GM19025 (cell line): ENCODE measurements around the gene FADS6.

Source experiments
- ATAC-seq: cut with Tn5 transposase; IDR thresholded peaks from one replicate; pipeline ENCODE4 v1.9.1; 2021; ENCODE audit warnings: mild to moderate bottlenecking, low read depth, moderate library complexity; ENCODE audit not compliant: unreplicated experiment

The FADS6 gene

DNA sequence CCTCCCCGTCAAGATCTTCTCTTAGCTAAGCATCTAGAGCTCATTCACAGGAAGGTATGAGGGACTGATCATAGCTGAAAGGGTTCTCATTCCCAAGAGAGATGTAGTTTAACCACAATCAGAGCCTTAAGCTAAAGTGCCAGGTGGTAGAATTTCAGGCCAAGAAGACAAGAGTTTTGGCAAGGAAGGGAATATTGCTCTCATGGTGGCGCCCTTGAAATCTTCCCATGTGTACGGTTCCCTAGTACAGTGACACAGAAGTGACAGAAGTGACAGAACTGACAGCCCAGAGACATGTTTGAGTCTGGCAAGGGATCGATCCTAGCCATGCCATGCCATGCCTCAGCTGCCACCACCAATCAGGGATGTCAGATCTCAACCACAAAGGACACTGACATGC lies 36.2 kb downstream of the FADS6 start:
- no peak for ATAC-seq

DNA sequence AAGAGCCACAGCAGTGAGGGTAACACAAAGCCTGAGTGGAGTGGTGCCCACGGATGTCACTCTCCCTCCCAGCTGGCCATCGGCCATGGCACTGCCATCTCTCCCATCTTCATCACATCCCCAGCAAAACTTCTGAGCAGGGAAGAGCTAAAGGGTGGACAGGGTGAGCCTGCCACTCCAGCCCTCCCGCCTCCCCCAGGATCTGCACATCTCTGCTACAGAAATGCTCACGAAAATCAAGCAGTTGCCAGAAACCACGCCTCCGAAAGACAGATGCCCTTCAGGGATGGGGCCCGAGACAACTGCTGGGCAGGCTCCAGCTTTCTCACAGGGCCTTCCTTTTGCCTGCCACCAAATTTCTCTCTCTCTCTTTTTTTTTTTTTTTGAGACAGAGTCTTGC lies 37.3 kb downstream of the FADS6 start:
- no peak for ATAC-seq

DNA sequence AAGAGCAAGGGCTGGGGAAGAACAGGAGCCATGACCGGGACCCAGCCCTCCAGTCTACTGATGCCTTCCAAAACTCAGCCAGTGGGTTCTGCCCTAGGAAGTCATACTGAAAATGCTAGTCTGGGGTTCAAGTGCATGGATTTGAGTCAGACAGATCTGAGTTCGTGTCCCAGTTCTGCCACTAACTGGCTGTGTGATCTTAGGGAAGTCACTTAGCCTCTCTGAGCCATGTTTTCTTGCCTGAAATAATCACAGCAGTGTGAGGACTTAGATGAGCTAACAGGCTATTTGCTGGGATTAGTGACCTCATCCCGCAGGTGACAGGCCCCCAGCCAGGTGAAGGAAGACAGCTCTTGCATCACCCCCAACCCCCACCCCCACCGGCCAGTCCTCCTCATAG lies 38.1 kb downstream of the FADS6 start:
- ATAC-seq = no peak

DNA sequence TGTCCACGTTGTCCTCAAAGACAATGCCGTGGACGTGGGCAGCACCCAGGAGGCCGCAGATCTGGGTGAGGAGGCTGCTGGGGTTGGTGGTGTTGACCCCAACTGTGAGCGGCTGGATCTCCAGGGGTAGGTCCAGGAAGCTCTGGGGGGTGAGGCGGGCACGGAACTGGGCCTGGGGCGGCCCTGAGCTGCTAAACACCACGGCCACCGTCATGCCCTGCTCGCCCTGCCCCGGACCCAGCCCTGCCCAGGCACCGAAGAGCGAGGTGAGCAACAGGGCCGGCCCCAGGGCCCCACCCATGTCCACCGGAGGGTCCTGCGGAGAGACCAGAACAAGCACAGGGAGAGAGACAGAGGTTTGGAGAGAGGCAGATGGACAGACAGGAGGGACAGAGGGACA lies 38.6 kb downstream of the FADS6 start:
- no peak for ATAC-seq

DNA sequence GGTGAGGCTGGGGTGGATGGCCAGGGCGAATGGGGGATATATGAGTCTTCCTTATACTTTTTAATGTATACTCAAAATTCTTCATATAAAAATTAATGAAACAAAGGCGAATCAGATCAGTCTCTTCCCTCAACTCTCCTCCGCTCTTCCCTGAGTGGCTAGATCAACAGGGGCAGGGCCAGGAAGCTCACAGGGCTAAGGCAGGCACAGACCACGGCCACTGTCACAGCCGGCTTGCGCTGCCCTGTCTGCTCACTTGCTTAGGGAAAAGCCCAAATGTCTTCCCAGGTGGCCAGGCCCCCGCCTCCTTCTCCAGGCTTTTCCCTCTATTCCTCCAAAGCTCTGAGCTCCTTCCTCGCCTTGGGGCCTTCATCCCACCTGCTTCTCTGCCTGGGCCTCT lies 39.8 kb downstream of the FADS6 start:
- ATAC-seq = no peak

DNA sequence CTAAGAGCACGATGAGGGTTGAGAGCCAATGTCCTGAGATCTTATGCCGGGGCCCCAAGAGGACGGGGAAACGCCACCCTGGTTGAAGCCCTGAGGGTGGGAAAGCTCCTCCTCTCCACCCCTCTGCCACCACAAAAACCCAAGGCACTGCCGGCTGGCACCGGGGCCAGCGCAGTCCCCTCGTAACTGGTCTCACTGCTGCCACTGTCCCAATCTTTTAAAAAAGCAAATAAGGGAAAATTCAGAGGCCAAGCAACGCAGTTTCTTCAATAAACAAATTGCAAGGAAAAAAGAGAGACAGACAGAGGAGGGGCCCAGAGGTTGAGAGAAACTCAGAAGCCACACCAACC lies 40.4 kb downstream of the FADS6 start:
- ATAC-seq = no peak

DNA sequence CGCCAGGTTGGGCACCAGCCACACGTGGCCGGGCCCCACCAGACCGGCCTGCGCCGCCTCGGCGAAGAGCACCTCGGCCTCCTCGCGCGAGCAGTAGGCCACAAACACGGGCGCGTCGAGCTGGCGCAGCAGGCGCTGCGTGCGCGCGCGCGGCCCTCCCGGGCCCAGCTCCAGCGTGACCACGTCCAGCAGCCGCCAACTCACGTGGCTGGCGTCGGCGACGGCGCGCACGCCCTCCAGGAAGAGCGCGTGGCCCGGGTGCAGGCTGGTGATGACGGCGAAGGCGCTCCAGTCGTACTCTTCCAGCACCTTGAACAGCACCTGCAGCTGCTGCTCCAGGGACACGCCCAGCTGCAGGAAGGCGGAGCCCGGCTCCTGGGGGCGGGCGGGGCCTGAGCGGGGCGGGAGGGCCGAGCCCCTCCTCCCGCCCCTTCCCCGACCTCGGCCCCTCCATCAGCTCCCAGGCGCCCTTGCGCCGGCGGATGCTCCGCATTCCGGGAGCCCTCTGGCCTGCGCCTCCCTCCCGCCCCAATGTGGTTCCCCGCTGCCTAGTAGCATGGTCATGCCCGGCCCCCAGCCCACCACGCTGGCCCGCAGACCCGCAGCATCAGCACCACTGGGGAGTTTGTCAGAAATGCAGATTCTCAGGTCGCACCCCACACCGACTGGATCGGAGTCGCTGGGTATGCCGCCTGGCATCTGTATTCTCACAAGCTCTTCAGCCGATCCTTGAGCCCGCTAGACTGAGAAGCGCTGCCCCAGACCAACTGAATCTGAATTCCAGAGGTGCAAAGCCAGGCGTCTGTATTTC lies 41.0 kb downstream of the FADS6 start:
- no peak for ATAC-seq

DNA sequence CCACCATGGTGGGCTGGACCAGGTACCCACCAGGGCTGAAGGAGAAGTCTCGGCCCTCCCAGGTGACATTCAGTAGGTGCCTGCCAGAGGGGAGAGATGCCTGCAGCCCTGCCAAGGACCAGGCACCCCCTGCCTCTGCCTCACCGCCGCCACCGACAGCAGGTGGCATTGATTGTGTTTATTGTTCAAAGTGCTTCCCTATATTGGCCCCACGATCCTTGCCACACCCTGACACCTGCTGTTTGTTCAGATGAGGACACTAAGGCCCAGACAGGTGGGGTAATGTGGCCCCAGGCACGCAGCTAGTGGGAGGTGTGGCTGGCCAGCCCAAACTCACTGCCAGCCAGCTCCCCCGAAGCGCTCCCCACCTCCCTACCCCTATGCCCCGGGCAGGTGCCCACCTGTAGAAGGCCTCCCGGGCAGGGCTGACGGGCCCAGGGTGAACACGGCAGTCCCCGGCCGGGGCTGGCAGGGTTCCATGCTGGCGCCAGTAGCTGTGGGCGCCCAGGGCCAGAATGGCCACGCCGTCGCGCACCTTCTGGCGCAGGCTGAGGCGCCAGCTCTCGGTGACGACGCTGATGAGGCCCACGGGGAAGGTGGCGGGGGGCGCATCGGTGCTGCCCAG lies 41.7 kb downstream of the FADS6 start:
- no peak for ATAC-seq

DNA sequence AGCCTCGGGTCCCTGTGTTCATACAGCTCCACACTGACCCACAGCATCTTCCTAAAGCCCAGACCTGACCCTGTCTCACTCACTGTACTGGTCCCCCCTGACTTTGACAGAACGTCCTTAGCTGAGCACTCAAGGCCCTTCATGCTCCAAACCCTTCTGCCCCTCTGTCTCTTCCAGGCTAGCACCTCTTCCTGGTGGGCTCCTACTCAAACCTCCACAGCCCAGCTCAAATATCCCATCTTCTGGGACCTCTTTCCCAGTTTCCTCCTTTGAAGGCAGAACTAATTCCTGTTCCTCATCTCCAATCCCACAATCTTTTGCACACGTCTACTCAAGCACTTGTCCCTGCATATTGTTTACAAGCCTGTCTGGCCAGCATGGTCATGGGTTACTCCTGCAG lies 42.5 kb downstream of the FADS6 start:
- ATAC-seq = no peak

DNA sequence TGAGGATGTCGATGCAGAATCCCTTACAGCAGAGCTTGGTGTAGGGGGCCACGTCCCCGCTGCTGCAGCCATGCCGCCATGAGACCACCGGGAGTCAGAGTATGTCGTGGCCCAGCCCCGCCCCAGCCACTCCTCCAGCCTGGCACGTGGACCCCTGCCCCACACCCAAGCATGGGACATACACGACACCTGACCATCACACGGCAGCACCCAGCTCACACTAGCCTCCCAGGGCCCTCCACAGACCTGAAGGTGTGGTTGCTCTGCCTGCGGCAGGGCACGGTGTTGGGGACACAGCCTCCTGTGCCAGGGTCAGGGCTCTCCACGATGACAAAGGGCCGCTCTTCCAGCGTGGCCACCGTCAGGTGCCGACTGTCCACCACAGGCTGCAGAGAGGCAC lies 43.1 kb downstream of the FADS6 start:
- no peak for ATAC-seq

DNA sequence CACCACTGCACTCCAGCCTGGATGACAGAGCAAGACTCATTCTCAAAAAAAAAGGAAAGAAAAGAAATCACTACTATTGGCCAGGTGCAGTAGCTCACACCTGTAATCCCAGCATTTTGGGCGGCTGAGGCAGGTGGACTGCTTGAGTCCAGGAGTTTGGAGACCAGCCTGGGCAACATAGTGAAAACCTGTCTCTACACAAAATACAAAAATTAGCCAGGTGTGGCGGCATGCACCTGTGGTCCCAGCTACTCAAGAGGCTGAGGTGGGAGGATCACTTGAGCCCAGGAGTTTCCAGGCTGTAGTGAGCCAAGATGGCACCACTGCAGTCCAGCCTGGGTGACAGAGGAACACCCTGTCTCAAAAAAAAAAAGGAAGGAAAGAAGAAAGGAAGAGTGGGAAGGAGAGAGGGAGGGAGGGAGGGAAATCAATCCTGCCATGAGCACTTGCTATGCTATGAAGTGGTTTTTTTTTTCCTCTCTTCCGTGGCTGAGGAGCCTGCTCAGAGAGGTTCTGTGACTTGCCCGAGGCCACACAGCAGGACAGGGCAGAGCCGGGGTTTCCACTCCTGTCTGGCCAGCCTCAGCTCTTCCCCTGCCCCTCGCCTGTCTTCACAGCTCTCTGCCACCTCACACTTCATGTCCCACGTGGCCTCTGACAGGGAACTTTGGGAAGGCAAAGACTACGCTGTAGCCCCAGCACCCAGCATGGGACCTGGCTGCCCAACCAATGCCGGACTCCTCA lies 44.6 kb downstream of the FADS6 start:
- no peak for ATAC-seq

DNA sequence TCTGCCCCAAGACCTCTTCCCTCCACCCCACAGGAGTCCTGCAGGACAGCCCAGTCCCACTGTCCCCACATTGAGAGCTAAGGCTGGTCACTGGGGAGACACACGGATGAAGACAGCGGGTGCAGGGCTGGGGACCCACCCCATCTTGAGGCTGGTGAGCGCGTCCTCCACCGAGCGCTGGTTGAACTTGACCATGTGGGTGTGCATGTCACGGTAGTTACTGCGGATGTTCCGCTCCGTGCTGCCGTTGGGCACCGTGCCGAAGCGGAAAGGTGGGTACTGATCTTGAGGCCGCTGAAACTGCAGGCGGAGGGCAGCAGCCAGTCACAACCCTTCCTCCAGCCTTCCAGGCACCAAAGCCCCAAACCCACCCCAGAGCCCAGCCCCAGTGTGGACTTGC lies 46.8 kb downstream of the FADS6 start:
- ATAC-seq = no peak

DNA sequence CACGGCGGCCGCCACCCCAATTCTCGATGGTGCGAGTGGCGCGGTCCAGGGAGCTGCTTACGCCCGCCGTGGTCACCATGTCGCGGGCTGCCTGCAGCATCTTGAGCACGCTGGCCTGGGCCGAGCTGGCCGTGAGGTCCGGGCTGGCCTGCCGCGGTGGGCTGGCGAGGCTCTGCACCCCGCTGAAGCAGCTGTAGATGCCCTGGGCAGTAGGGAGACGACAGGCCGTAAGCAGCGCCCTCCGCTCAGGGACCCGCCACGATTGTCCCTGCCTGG lies 50.1 kb downstream of the FADS6 start:
- no peak for ATAC-seq

DNA sequence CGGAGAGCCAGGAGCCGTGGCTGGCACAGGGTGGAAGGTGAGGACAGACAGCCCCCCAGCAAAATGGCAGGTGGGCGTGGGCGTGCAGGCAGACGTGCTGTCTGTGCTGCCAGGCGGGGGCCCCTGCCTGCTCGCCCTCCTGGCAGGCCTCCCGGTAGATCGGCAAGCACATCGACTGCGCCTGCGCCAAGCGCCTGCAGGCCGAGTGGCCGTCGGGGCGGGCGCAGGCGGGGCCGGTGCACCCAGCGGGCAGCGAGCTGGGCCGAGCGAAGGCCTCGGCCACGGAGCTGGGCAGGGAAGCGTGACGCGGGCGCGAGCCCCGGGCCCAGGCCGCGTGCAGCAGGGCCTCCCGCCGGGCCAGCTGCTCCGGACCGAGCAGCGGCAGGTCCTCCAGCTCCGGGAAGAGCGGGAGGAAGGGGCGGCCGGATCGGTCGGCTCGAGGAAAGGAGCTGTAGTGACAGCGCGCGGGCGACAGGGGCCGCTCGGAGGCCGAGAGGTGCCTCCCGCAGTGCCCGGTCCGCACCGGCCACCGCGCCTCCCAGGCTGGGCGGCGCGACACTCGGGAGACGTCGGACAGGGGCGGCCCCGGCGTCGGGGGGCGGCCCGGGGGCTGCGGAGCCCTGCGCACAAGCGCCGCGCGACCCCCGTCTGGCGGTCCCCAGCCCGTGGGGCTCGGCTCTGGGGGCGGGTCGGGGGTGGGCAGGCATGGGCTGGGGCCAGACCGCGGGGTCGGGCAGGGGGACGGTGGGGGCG lies 50.7 kb downstream of the FADS6 start:
- no peak for ATAC-seq

DNA sequence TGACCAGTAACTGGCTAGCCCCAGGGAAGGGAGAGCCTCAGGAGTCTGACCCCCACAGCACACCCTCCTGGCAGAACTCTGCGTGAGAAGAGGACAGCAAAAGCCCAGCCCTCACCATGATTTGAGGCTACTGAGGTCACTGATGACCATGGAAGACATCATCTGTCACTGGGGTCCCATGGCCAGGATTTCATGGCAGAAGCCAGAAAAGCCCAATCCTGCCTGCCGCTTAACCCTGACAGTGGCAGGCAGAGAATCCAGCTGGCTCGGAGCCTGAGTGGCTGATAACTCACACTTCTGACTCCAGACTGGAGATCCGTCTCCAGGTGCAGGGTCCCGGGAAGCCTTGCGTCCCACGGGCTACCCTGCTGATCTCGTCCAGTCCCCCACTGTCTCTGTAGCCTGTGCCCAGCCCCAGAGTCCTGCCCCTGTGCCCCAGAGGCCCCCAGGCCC lies 51.3 kb downstream of the FADS6 start:
- ATAC-seq = no peak

DNA sequence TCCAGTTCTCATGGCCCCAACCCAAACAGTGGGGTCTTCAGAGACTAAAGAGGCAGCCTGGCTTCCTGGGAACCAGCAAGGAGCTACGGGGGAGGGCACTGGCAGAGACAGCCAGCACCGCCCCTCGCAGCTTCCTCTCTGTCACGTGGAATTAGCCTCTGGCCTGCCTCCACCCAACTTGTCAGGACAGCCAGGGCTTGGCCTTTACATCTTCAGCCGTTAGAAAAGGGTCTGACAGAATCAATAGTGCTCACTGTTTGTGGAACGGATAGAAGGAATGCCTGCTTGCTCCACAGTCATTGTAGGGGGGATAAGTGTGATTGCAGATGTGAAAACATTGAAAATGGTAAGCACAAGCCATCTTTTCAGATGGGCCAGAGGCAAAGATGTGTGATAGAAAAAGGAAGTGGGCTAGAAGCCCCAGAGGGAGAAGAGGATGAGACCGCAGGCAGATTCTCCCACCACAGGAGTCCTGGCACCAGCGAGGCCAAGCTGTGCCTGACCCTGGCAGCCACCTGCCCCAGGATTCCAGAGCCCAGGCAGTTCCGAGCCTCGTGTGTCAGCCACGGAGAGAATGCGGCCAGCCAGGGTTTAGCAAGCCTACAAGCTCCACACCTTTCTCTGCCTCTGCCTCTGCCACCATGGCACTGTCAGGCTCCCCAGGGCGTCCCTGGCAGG lies 52.3 kb downstream of the FADS6 start:
- no peak for ATAC-seq

DNA sequence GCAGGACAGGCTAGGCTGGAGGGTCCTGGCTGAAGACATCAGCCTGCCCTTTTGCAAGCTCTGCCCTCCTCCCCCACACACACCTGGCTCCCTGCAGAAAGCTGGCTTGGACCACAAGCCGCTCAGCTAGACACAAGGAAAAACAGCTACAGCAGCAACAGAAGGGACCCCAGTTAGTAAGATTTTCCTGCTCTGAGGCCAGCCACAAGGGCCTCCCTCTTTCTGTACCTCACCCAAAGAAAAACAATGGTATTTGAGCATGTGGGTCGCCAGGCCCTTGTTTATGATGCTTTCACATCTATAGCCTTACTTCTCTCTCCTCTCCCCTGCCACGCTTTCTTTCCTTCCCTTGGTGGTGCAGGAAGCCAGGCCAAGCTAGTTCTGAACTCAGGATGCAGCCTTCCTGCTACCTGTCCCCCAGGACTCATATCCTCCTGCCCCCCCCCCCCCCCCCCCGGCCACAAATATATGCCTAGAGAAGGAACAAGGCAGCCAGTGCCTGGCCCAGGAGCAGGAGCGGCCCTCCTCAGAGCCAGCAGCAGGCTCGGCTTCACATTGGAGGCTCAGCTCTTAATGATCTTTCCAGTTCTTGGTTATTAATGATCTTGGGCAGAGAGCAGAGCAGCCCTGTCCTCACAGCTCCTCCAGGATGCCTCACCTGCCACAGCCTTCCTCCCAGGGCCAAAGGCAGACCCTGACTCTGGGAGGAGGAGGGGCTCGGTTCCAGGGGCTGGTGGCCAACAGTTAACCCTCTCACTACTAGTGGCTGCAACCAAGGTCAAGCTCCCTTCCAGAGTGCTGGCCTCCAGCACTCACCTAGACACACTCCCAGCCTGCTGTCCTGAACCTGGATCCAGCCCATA lies 53.2 kb downstream of the FADS6 start:
- no peak for ATAC-seq

DNA sequence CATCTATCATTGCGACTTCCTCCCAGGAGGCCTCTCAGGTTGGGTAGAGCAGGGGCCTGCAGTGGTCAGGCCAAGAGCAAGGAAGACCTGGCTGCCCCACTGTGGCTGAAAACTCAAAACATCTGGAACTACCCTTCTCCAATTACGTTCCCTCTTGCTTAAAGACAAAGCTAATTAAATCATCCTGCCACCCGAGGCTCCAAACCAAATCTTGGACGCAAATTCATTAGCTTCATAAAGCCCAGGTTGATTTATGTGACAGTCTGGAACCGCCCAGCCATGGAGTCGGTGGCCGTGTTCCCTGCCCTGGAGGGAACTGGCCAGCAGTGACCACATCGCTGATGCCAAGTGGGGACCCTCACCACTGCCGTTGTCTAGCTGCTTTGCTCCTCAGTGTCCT lies 55.2 kb downstream of the FADS6 start:
- ATAC-seq = no peak

DNA sequence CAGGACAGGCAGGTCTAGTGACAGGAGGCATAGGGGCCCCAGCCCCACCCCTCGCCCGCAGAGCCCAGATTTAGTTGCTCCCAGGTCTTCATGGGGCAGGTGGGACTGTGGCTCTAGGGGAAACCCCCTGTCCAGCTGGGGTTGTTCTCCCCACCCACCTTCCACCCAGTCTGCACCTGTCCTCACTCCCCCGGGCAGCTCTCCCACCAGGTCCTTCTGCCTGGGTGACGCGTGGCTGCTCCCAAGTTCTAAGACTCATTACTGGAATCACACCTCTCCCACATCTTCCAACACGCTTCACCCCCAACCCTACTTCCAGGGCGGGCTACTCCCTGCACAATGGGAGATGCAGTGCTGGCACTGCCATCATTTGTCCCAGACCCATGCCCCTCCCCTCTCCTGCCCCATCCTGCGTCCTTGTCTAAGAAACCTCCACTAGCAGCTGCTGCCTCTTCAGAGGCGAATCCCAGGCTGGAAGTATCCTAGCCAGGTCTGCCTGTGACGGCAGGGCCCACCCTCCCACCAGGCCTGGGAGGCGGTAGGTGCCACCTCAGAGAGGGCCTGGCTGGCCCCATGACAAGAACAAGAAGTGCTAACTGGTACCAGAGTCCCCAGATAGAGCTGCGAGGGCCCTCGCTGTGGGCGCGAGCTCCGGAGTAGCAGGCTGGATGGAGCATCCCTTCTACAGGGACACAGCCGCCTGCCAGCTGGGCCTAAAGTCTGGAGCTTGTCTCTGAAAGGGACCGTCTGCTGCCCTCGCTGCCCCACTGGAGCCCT lies 56.6 kb downstream of the FADS6 start:
- ATAC-seq = no peak
